ENCODE results near the gene NFATC2. TPM values are rescaled to one million over a fixed set of nuclear protein-coding genes. Genes with fewer than 3 reads are reported as not detected.
"Not testable (repeated sequence)": the region's sequence is repeated elsewhere in the genome, so short reads cannot be mapped to it uniquely, and the experiment has no call there.

The NFATC2 gene
- total and polyA plus RNA-seq, 4 donors, result 2.5 to 4.6 (median 3.0) TPM

- no peak overlapping the region for H3K27ac ChIP-seq (ENCODE audit: low read depth, low read length)
- 66% methylated on average over 9 of the region's 17 CpGs for WGBS (ENCODE audit: insufficient coverage)
- DNase-seq (ENCODE audit: low read depth in 4 of 6, low spot score in 6 of 6), result no peak
Observed at GRCh38 chr20:51354191-51354768, 188.2 kb downstream of the NFATC2 start.

GRCh38 chr20:51353491-51353890, 189.0 kb downstream of the NFATC2 start:
- H3K4me3 ChIP-seq (ENCODE audit: low read depth, low read length), result no peak overlapping the region
- WGBS (ENCODE audit: insufficient coverage), result 100% methylated on average over 2 of the region's 4 CpGs
- DNase-seq (ENCODE audit: low read depth in 4 of 6, low spot score in 6 of 6), result no peak
- H3K4me1 ChIP-seq (ENCODE audit: control insufficient read depth, insufficient read depth, low read length), result no peaks in the 10 kb centered on the region
- no peaks in the 10 kb centered on the region for H3K36me3 ChIP-seq (ENCODE audit: control insufficient read depth, insufficient read depth, low read length)
- H3K9me3 ChIP-seq (ENCODE audit: control insufficient read depth, insufficient read depth, low read length), result no peaks in the 10 kb centered on the region
- no peaks in the 10 kb centered on the region for H3K27me3 ChIP-seq (ENCODE audit: control insufficient read depth, insufficient read depth, low read length)
- no peak overlapping the region for H3K27ac ChIP-seq (ENCODE audit: low read depth, low read length)

More at GRCh38 chr20:51354191-51354768, 188.2 kb downstream of the NFATC2 start:
- no peaks in the 10 kb centered on the region for H3K36me3 ChIP-seq (ENCODE audit: control insufficient read depth, insufficient read depth, low read length)
- H3K27me3 ChIP-seq (ENCODE audit: control insufficient read depth, insufficient read depth, low read length), result no peaks in the 10 kb centered on the region
- no peak overlapping the region for H3K4me3 ChIP-seq (ENCODE audit: low read depth, low read length)
- H3K4me1 ChIP-seq (ENCODE audit: control insufficient read depth, insufficient read depth, low read length), result no peaks in the 10 kb centered on the region
- H3K9me3 ChIP-seq (ENCODE audit: control insufficient read depth, insufficient read depth, low read length), result no peaks in the 10 kb centered on the region

- 100% methylated on average over 1 of the region's 11 CpGs for WGBS (ENCODE audit: insufficient coverage)
- no peak overlapping the region for H3K27ac ChIP-seq (ENCODE audit: low read depth, low read length)
Observed at GRCh38 chr20:51352791-51353190, 189.7 kb downstream of the NFATC2 start.

GRCh38 chr20:51350941-51351631, 191.4 kb downstream of the NFATC2 start:
- no peaks in the 10 kb centered on the region for H3K36me3 ChIP-seq (ENCODE audit: control insufficient read depth, insufficient read depth, low read length)
- no peaks in the 10 kb centered on the region for H3K9me3 ChIP-seq (ENCODE audit: control insufficient read depth, insufficient read depth, low read length)
- no peak overlapping the region for H3K4me3 ChIP-seq (ENCODE audit: low read depth, low read length)
- peak in 1 of 6 donors; percentile 16 for DNase-seq (ENCODE audit: low read depth in 4 of 6, low spot score in 6 of 6)
- no peaks in the 10 kb centered on the region for H3K4me1 ChIP-seq (ENCODE audit: control insufficient read depth, insufficient read depth, low read length)
- no peaks in the 10 kb centered on the region for H3K27me3 ChIP-seq (ENCODE audit: control insufficient read depth, insufficient read depth, low read length)
- no peak overlapping the region for H3K27ac ChIP-seq (ENCODE audit: low read depth, low read length)
- 67% methylated on average over 3 of the region's 6 CpGs for WGBS (ENCODE audit: insufficient coverage)

More at GRCh38 chr20:51352791-51353190, 189.7 kb downstream of the NFATC2 start:
- Histone ChIP-seq H3K4me3 (ENCODE audit: low read depth, low read length) (no peak overlapping the region), H3K9me3 (ENCODE audit: control insufficient read depth, insufficient read depth, low read length) (no peaks in the 10 kb centered on the region), H3K27me3 (ENCODE audit: control insufficient read depth, insufficient read depth, low read length) (no peaks in the 10 kb centered on the region), H3K4me1 (ENCODE audit: control insufficient read depth, insufficient read depth, low read length) (no peaks in the 10 kb centered on the region), H3K36me3 (ENCODE audit: control insufficient read depth, insufficient read depth, low read length) (no peaks in the 10 kb centered on the region)
- DNase-seq (ENCODE audit: low read depth in 4 of 6, low spot score in 6 of 6), result no peak

GRCh38 chr20:51348876-51349275, 193.6 kb downstream of the NFATC2 start:
- H3K27me3 ChIP-seq (ENCODE audit: control insufficient read depth, insufficient read depth, low read length), result no peaks in the 10 kb centered on the region

GRCh38 chr20:51347831-51348230, 194.7 kb downstream of the NFATC2 start:
- H3K4me3 ChIP-seq (ENCODE audit: low read depth, low read length), result no peak overlapping the region
- H3K27ac ChIP-seq (ENCODE audit: low read depth, low read length), result no peak overlapping the region
- no peaks in the 10 kb centered on the region for H3K4me1 ChIP-seq (ENCODE audit: control insufficient read depth, insufficient read depth, low read length)
- no CpG with 5 or more reads among the region's 1 CpG for WGBS (ENCODE audit: insufficient coverage)
- no peaks in the 10 kb centered on the region for H3K9me3 ChIP-seq (ENCODE audit: control insufficient read depth, insufficient read depth, low read length)
- no peak for DNase-seq (ENCODE audit: low read depth in 4 of 6, low spot score in 6 of 6)
- no peaks in the 10 kb centered on the region for H3K27me3 ChIP-seq (ENCODE audit: control insufficient read depth, insufficient read depth, low read length)
- H3K36me3 ChIP-seq (ENCODE audit: control insufficient read depth, insufficient read depth, low read length), result no peaks in the 10 kb centered on the region

More at GRCh38 chr20:51348876-51349275, 193.6 kb downstream of the NFATC2 start:
- Histone ChIP-seq H3K4me1 (ENCODE audit: control insufficient read depth, insufficient read depth, low read length) (no peaks in the 10 kb centered on the region), H3K9me3 (ENCODE audit: control insufficient read depth, insufficient read depth, low read length) (no peaks in the 10 kb centered on the region), H3K27ac (ENCODE audit: low read depth, low read length) (no peak overlapping the region), H3K4me3 (ENCODE audit: low read depth, low read length) (no peak overlapping the region), H3K36me3 (ENCODE audit: control insufficient read depth, insufficient read depth, low read length) (no peaks in the 10 kb centered on the region)
- no CpG with 5 or more reads among the region's 4 CpGs for WGBS (ENCODE audit: insufficient coverage)
- no peak for DNase-seq (ENCODE audit: low read depth in 4 of 6, low spot score in 6 of 6)

- Histone ChIP-seq H3K4me1 (ENCODE audit: control insufficient read depth, insufficient read depth, low read length) (no peaks in the 10 kb centered on the region), H3K36me3 (ENCODE audit: control insufficient read depth, insufficient read depth, low read length) (no peaks in the 10 kb centered on the region), H3K27me3 (ENCODE audit: control insufficient read depth, insufficient read depth, low read length) (no peaks in the 10 kb centered on the region), H3K27ac (ENCODE audit: low read depth, low read length) (no peak overlapping the region), H3K9me3 (ENCODE audit: control insufficient read depth, insufficient read depth, low read length) (no peaks in the 10 kb centered on the region), H3K4me3 (ENCODE audit: low read depth, low read length) (no peak overlapping the region)
- whole genome bisulfite sequencing (ENCODE audit: insufficient coverage), result 79% methylated on average over 7 of the region's 8 CpGs
- peak in 1 of 6 donors; percentile 50 for DNase-seq (ENCODE audit: low read depth in 4 of 6, low spot score in 6 of 6)
Observed at GRCh38 chr20:51346686-51347485, 195.6 kb downstream of the NFATC2 start.

- no peak overlapping the region for H3K4me3 ChIP-seq (ENCODE audit: low read depth, low read length)
- no peaks in the 10 kb centered on the region for H3K27me3 ChIP-seq (ENCODE audit: control insufficient read depth, insufficient read depth, low read length)
- no peak overlapping the region for H3K27ac ChIP-seq (ENCODE audit: low read depth, low read length)
- H3K9me3 ChIP-seq (ENCODE audit: control insufficient read depth, insufficient read depth, low read length), result no peaks in the 10 kb centered on the region
- DNase-seq (ENCODE audit: low read depth in 4 of 6, low spot score in 6 of 6), result no peak
- no peaks in the 10 kb centered on the region for H3K36me3 ChIP-seq (ENCODE audit: control insufficient read depth, insufficient read depth, low read length)
- 89% methylated on average over 6 of the region's 8 CpGs for WGBS (ENCODE audit: insufficient coverage)
- H3K4me1 ChIP-seq (ENCODE audit: control insufficient read depth, insufficient read depth, low read length), result no peaks in the 10 kb centered on the region
Observed at GRCh38 chr20:51345601-51346101, 196.9 kb downstream of the NFATC2 start.

GRCh38 chr20:51343802-51344201, 198.7 kb downstream of the NFATC2 start:
- not testable (repeated sequence) for H3K36me3 ChIP-seq (ENCODE audit: control insufficient read depth, insufficient read depth, low read length); H3K4me3 ChIP-seq (ENCODE audit: low read depth, low read length); H3K27me3 ChIP-seq (ENCODE audit: control insufficient read depth, insufficient read depth, low read length); H3K9me3 ChIP-seq (ENCODE audit: control insufficient read depth, insufficient read depth, low read length); H3K27ac ChIP-seq (ENCODE audit: low read depth, low read length); H3K4me1 ChIP-seq (ENCODE audit: control insufficient read depth, insufficient read depth, low read length); DNase-seq (ENCODE audit: low read depth in 4 of 6, low spot score in 6 of 6)
- WGBS (ENCODE audit: insufficient coverage), result 83% methylated on average over 1 of the region's 3 CpGs
